Left cardiac atrium (tissue), 4 donors: ENCODE data around the gene ANGPTL4. TPM values are rescaled to one million over a fixed set of nuclear protein-coding genes. Genes with fewer than 3 reads are reported as not detected.
"Not testable (repeated sequence)": the region's sequence is repeated elsewhere in the genome, so short reads cannot be mapped to it uniquely, and the experiment has no call there.

ENCODE experiments used
- ATAC-seq, 2 donors: fragments of 200-7000 bp; cut with Tn5 transposase; one replicate each; pipeline ENCODE4 v1.9.1; 2020; ENCODE audit warnings: mild to moderate bottlenecking in 2 of 2, moderate library complexity in 2 of 2
- DNase-seq: peaks from one replicate; pipeline ENCODE4 v3.0.0-alpha.2; 2020
- intact Hi-C, 2 donors: fragments of 100-400 bp; cut with DNase I; formaldehyde crosslinking; loops; one replicate each; pipeline versions ENCODE4 v1.14.1 to v1.15.1; 2022 to 2023
- long read RNA-seq: library from polyadenylated mRNA; unstranded; transcript quantifications from one replicate; pipeline ENCODE4 v2.0.0, GENCODE V29; 2021
- total RNA-seq, 2 donors: library from RNA; stranded (reverse); fragmentation: NEBNext Ultra II Directional; extraction: Animal tissue kit (Norgen Biotek cat#: 25700); gene quantifications; one replicate each; pipeline ENCODE4 v1.2.1, GENCODE V29; 2021
- donor health status: DM: no; HTN: yes; CAD: no.
- donor health status: DM: no; HTN: yes; CAD: no; lungs with severe emphysema.
- donor health status: DM: yes; HTN: yes; CAD: no.
- donor health status: Dilated cardiomyopathy.

The ANGPTL4 gene
- 10 to 100 TPM; 16.3 to 81.6 TPM for total RNA-seq
- long read RNA-seq, transcript ANGPTL4-201 (7 exons, 1,879 nt), result major isoform, 54 of 95 reads
- long read RNA-seq, transcript ANGPTL4-202 (6 exons, 1,705 nt), result minor isoform, 12 of 95 reads
- long read RNA-seq, partial matches to known transcripts, result 18 of 95 reads
- long read RNA-seq, other reads (novel, unspliced or antisense), result 11 of 95 reads

GRCh38 chr19:8363803-8364771, at the start of gene ANGPTL4:
Gene ANGPTL4, plus strand, starts transcription at chr19:8364155. Its CDS starts 167 bp downstream, at chr19:8364322.
- intact Hi-C loops, result no loop called here
- peak; percentile 90 for DNase-seq
- ATAC-seq, result peak; percentile 59 to 64

- ATAC-seq, DNase-seq, intact Hi-C loops: not testable (repeated sequence)
Observed at GRCh38 chr19:8314981-8315640, 48.8 kb upstream of the ANGPTL4 start.

GRCh38 chr19:8316351-8317125, 47.4 kb upstream of the ANGPTL4 start:
- ATAC-seq (no peak), DNase-seq (peak; percentile 19)
- intact Hi-C loops, result no loop called here

GRCh38 chr19:8318835-8319234, 45.1 kb upstream of the ANGPTL4 start:
- intact Hi-C loops, result not testable (repeated sequence)

GRCh38 chr19:8319807-8320520, 44.0 kb upstream of the ANGPTL4 start:
- ATAC-seq (no peak), DNase-seq (no peak)
- intact Hi-C loops, result no loop called here

More at GRCh38 chr19:8318835-8319234, 45.1 kb upstream of the ANGPTL4 start:
- ATAC-seq, DNase-seq: not testable (repeated sequence)

GRCh38 chr19:8320564-8321066, 43.3 kb upstream of the ANGPTL4 start:
- ATAC-seq (peak; percentile 4 to 13), DNase-seq (no peak)
- intact Hi-C loops, result no loop called here

GRCh38 chr19:8321067-8321985, 42.6 kb upstream of the ANGPTL4 start, which contains the start of the genes NDUFA7 and RPS28:
Gene NDUFA7, minus strand, starts transcription at chr19:8321375. Its CDS starts 17 bp downstream, at chr19:8321358.
Gene RPS28, plus strand, starts transcription at chr19:8321496. Its CDS starts 35 bp downstream, at chr19:8321531.
- ATAC-seq, result peak; percentile 95 to 98
- intact Hi-C loops, result no loop called here
- DNase-seq, result peak; percentile 98

- intact Hi-C loops, result no loop called here
- ATAC-seq, result peak in 1 of 2 donors; percentile 10
- no peak for DNase-seq
Observed at GRCh38 chr19:8321986-8322637, 41.8 kb upstream of the ANGPTL4 start.

GRCh38 chr19:8322638-8322997, 41.3 kb upstream of the ANGPTL4 start:
- DNase-seq (no peak), ATAC-seq (no peak)
- intact Hi-C loops, result no loop called here

GRCh38 chr19:8323781-8324185, 40.2 kb upstream of the ANGPTL4 start:
- ATAC-seq, result no peak
- intact Hi-C loops, result no loop called here
- no peak for DNase-seq

GRCh38 chr19:8324186-8325050, 39.5 kb upstream of the ANGPTL4 start:
- DNase-seq, result peak; percentile 40
- intact Hi-C loops, result no loop called here
- no peak for ATAC-seq

GRCh38 chr19:8325454-8325853, 38.5 kb upstream of the ANGPTL4 start:
- no peak for ATAC-seq
- DNase-seq, result no peak
- intact Hi-C loops, result no loop called here

GRCh38 chr19:8329996-8330395, 34.0 kb upstream of the ANGPTL4 start:
- intact Hi-C loops, result no loop called here
- no peak for DNase-seq

GRCh38 chr19:8331263-8331845, 32.6 kb upstream of the ANGPTL4 start:
- intact Hi-C loops, result no loop called here
- no peak for ATAC-seq
- no peak for DNase-seq

More at GRCh38 chr19:8329996-8330395, 34.0 kb upstream of the ANGPTL4 start:
- no peak for ATAC-seq
